GM19035 (cell line): ENCODE data around the gene HNRNPAB.

Experiments used
- ATAC-seq: cut with Tn5 transposase; IDR thresholded peaks from one replicate; pipeline ENCODE4 v1.9.1; 2021; ENCODE audit not compliant: unreplicated experiment

Gene HNRNPAB

DNA sequence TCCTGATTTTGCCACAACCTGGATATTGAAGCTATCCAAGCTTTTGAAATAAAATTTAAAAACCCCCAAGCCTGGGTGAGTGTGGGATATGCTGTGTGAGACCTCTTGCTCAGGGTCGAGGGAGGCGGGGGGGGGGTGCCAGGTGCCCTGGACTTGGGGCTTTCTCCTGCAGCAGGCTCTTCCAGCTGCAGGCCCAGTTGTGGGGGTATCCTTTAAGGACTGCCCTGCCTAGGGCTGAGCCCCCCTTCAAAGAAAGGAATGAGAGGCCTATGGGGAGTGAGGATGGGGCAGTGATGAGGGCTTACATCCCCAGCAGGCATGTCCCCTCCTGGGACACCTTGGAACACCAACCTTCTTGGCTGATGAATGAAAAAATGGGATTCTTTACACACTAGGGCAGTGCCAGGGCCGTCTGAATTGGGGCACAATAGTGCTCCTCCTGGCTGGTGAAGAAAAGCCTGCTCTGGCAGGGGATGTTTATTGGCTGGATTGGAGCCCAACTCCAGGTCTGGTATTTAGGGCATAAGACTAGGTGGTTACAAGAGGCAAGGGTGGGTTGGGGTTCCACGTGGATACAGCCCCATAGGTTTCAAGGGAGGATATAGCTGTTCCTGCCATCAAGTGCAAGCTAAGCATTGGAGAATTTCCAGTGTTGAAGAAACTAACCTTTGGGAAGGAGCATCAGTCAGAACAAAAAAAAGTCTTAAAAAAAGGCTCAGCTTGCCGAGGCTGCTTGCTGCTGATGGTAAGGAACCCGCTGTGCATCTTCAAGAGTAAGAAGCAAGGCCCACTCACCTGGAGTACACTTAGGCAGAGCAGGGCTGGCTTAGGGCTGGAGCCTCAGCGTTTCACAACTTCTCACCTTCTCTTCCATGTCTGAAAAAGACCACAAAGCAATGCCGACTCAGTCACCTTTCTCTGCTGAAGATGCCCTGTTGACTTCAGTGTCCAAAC lies 7.0 kb downstream of the HNRNPAB start:
- no peak for ATAC-seq

DNA sequence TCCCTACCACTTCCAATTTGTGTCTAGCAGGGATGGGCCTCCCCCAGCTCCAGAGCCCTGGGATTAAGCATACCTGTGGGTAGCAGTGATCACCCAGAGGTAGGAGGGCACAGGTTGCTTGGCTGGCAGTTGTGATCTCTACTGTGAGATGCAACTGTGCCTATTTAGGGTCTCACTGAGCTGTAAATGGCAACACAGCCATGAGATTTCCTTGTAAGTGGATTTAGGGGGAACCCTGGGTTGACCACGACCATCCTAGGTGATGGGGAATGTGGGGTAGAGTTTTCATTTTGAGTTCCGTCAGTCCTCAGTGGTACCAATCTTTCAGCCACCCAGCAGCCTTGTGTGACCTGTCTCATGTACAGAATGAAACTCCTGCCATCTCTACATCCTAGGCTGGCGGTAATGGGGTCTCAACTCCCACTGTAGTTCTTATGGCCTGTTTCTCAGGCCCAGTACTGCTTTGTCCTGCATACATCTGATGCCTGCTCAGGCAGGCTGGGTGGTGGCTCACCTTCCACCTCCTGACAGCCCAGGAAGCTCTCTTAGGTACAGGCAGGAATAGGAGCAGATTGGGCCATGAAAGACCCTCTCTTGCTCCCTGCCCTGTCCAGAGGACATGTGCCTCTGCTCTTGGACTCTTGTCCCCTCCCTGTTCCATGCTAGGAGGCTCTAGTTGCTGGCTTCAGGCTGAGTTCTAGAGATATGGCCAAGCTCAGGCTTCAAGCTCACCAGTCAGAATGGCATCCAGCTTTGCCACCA lies 8.1 kb downstream of the HNRNPAB start:
- no peak for ATAC-seq

GRCh38 chr5:178213003-178213461 lies 8.7 kb downstream of the HNRNPAB start:
- no peak for ATAC-seq

DNA sequence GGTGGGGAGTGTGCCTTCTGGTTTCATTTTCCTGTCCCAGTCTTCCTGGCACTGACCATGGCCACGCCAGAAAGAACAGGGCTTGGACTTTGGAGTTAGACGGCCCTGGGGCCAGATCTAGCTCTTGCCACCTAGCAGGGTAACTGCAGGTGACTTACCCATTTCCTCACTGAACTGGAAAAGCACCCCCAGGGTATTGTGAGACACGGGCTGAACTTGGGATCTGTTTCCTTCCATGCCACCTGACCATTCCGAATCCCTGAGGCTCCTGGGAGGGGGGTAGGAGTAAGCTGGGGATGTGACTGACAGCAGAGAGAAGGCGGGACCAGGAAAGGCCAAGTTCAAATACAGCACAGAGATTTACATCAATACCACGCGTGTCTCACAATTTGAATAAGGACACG lies 9.4 kb downstream of the HNRNPAB start:
- no peak for ATAC-seq

DNA sequence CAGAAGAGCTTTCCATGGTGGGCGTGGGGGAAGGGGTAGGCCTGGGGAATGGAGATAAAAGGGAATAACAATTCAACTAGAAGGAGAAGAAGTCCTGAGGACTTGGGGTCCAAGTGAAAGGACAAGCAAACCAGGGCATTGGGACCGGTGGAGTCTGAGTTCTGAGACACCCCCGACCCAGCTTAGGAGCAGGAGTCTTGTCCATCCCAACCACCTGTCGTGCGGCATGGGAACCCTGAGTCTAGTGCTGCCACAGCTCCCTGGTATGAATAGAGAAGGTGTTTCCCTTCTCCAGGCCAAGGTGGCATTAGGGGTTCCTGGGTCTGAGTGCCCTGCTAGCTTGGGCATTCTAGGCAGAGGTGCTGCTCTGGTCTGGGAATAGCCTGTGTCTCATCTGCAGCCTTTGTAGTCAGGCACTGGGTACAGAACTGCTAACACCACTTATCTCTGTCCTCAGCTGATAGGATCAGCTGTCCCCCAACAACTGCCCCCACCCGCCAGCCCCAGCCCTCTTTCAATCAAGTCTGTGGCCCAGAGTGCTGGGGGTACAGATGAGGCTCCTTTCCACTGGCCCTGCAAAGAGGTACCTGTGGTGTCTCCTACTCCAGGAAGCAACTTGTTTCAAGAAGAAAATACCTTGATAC lies 9.9 kb downstream of the HNRNPAB start:
- ATAC-seq, result no peak

GRCh38 chr5:178215280-178216002 lies 11.1 kb downstream of the HNRNPAB start:
- no peak for ATAC-seq

- ATAC-seq, result no peak
These were observed 11.8 kb downstream of the HNRNPAB start for GRCh38 chr5:178216088-178216534.

DNA sequence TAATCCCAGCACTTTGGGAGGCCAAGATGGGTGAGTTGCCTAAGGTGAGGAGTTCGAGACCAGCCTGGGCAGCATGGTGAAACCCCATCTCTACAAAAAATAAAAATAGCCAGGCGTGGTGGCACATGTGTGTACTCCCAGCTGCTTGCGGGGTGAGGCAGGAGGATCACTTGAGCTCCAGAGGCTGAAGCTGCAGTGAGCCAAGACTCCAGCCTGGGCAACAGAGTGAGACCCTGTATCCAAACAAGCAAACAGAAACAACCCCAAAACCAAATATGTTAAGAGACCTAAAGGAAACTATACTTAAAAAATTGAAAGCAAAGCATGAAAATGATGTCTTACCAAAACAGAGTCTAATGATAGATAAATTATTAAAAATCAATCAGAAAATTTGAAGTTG lies 12.4 kb downstream of the HNRNPAB start:
- ATAC-seq, result no peak

DNA sequence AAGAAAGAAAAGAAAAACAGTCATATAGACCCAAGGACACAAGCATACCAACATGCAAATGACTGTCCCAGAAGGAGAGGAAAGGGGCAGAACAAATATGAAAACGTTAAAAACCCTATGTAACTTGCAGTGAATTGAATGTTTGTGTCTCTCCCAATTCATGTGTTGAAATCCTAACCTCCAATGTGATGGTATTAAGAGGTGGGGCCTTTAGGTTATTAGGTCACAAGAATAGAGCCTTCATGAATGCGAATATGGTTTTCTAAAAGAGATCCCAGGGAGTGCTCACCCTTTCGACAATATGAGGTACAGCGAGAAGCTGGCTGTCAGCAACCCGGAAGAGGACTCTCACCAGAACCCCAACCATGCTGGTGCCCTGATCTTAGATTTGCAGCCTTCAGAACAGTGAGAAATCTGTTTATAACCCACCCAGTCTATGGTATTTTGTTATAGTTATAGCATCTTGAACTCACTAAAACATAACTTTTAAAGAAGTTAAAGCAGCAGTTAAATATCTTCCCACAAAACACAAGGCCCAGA lies 14.0 kb downstream of the HNRNPAB start:
- no peak for ATAC-seq

DNA sequence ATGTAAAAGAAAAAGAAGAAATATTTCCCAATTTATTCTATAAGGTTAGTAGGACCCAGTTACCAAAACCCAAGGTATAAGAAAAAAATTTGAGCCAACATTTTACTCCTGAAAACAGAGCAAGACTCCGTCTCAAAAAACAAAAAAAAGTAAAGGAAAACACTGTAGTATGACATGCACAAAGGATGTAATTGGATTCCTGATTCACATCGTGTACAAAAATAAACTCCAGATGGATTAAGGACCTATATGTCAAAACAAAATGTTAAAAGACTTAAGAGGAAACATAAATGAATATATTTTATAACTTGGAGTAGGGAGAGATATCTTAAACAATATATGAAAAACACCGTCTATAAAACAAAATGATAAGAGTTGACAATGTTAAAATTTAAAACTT lies 14.5 kb downstream of the HNRNPAB start:
- ATAC-seq, result no peak

GRCh38 chr5:178221282-178221681 lies 16.9 kb downstream of the HNRNPAB start:
- no peak for ATAC-seq

GRCh38 chr5:178221853-178222252 lies 17.5 kb downstream of the HNRNPAB start:
- ATAC-seq, result no peak

DNA sequence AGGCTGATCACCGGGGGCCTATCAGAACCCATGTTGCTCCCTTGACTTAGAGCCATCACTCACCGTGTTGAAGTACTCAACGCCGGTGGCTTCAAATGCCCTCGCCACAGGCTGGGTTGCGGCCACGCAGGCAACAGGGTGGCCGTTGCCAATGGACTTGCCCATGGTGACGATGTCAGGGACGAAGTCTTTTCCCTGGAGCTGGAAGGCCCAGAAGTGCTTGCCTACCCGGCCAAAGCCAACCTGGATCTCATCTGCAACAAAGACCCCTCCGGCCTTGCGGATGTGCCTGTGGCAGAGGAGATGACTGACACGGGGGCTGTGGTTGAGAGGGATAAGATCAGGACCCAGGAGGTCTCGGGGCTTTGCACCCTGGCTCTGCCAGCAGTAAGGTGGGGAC lies 18.0 kb downstream of the HNRNPAB start:
- ATAC-seq, result no peak

DNA sequence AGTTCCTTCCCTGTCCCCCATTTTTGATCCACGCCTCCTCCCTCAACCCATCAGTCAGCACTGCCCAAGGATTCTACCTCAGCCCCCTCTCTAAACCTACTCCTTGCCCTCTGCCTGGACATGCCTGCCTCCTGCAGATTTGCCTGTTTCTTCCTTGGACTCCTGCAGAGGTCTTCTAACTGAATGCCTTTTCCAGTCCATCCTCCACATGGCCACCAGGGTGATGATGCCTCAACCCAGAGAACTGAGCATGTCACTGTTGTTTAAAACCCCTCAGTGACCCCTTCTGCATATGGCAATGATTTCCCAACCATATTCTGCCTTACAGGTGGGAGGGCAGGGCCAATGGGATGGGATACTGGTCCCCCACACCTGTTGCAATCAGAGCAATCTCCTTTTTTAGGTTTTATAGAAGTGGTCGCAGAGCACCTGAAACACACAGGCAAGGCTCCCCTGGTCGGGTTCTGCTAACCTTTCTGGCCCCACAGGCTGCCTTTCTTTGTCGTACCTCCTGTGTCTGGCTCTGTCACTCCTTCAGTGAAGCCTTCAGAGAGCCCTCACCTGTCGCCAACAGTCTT lies 19.0 kb downstream of the HNRNPAB start:
- no peak for ATAC-seq

DNA sequence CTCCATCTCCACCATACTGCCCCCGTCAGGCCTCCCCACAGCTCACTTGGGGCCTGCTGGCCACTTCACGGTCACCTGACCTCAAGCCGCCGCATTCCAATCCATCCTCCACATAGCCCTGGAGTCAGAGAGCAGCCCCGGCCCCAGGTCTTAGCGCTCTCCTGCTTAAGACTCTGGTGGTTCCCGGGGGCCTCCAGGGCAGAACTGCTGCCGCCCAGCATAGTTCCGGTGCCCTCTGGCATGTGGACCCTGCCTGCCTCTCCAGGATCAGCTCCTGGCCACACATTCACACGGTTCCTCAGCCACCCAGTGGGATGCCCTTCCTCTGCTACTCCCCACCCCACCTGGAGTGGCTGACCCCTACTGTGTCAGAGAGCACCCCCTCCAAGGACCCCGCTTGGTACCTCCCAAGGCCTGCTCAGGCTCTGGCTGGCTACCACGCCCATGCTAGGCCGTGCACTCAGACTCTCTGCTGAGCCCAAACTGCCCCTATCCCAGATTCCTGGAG lies 19.5 kb downstream of the HNRNPAB start:
- ATAC-seq, result no peak

GRCh38 chr5:178224403-178224802 lies 20.1 kb downstream of the HNRNPAB start:
- no peak for ATAC-seq

- ATAC-seq, result no peak
These were observed 20.8 kb downstream of the HNRNPAB start for GRCh38 chr5:178225174-178225573.

DNA sequence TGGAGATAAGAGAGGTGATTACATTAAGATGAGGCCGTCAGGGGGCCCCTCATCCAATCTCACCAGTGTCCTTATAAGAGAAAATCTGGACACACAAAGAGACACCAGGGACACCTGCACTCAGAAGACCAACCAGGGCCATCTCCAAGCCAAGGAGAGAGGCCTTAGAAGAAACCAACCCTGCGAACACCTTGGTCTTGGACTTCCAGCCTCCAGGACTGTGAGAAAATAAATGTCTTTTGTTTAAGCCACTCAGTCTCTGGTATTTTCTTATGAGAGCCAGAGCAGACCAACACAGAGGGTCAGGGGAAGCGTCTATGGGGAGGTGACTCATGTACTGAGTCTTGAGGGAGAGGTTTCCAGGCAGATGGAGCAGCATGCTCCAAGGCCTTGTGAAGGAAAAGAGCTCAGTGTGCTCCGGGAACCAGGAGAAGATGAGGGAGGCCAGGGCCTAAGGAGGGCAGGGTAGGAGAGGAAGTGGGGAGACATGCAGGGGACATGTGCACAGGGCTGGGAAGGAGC lies 22.9 kb downstream of the HNRNPAB start:
- no peak for ATAC-seq

GRCh38 chr5:178227929-178228328 lies 23.6 kb downstream of the HNRNPAB start:
- ATAC-seq, result no peak

DNA sequence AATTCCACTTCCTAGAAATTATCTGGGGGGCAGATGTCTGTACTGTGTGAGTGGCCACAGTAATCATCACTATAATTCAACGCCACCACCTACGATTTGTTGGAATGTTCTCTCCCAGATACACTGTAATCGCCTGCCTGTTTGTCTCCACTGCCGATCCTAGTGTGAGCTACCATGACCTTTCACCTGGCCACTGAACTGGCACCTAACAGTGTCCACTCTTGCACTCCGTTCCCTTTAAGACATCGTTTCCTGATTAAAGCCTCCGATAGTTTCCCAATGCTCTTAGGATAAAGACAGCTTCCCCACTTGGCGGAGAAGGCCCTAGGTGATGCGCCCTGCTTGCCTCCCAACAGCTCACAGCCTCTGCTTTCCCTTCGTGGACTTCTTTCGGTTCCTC lies 24.3 kb downstream of the HNRNPAB start:
- ATAC-seq, result no peak
